Mesenteric fat pad (tissue), 1 donor: Measurements from ENCODE around the gene SSTR3. TPM values are rescaled to one million over a fixed set of nuclear protein-coding genes. Genes with fewer than 3 reads are reported as not detected.

ENCODE experiments used
- total RNA-seq: library from RNA; stranded (reverse); fragmentation: NEBNext Ultra II Directional; extraction: Animal tissue kit (Norgen Biotek cat#: 25700); gene quantifications from one replicate; pipeline ENCODE4 v1.2.1, GENCODE V29; 2021
- donor health status: DM: yes; HTN: yes; CAD: no.

SSTR3 gene
- total RNA-seq, 1 donor from 2014 or later: not detected

Other genes with a start within 250 kb of the SSTR3 start
- gene TST, start 193.0 kb downstream of the SSTR3 start, total RNA-seq: 58.5 TPM
- gene MPST, start 192.7 kb downstream of the SSTR3 start, total RNA-seq: 63.8 TPM
- 13.4 TPM for gene KCTD17, start 160.7 kb downstream of the SSTR3 start, total RNA-seq
- gene TMPRSS6, start 102.8 kb downstream of the SSTR3 start, total RNA-seq: not detected
- 1.7 TPM for gene IL2RB, start 62.6 kb downstream of the SSTR3 start, total RNA-seq
- gene C1QTNF6, start 24.2 kb downstream of the SSTR3 start, total RNA-seq: 1.3 TPM
- 26.1 TPM for gene RAC2, start 31.8 kb upstream of the SSTR3 start, total RNA-seq
- 44.7 TPM for gene CYTH4, start 70.0 kb upstream of the SSTR3 start, total RNA-seq
- gene ELFN2, start 215.0 kb upstream of the SSTR3 start, total RNA-seq: not detected